HCT116 (cell line): ENCODE measurements around the gene KXD1. TPM values are rescaled to one million over a fixed set of nuclear protein-coding genes. Genes with fewer than 3 reads are reported as not detected.

Source experiments
- ATAC-seq: fragments of 200-7000 bp; cut with Tn5 transposase; 2 replicates; pipeline ENCODE4 v1.9.1; 2020; ENCODE audit warnings: mild to moderate bottlenecking, moderate library complexity
- BruUV-seq: library from RNA; stranded (reverse); fragments of 400-500 nt; replicated peaks from 2 replicates; lab custom pipeline; 2021; lab: Mats Ljungman, UMichigan
- CTCF ChIA-PET: fragments of 300-600 bp; sonication (Branson Sonifier 250); formaldehyde crosslinking; loops from one replicate; lab custom pipeline; 2021; ENCODE audit warnings: antibody characterized with exemption; lab: Charles Lee
- POLR2A ChIA-PET: fragments of 300-600, 350-600 bp; sonication (Branson Sonifier 250); formaldehyde crosslinking; loops from one replicate; lab custom pipeline; 2021; ENCODE audit warnings: antibody characterized with exemption; lab: Charles Lee
- RAD21 ChIA-PET, 2 experiments: fragments of 300-600 bp; sonication (Branson Sonifier 250); formaldehyde crosslinking; loops; one replicate each; lab custom pipeline; 2023; ENCODE audit warnings: low total read pairs in 2 of 2; ENCODE audit not compliant: uncharacterized antibody in 2 of 2, unreplicated experiment in 2 of 2, low non-redundant PET in 1 of 2; lab: Charles Lee
- DNase-seq: peaks from one replicate; pipeline ENCODE4 v3.0.0-alpha.2; 2010; ENCODE audit warnings: low read depth, low spot score
- H2AFZ ChIP-seq: fragments of 200-600 bp; shearing (Covaris generic), sonication (generic); 2 replicates; pipeline ENCODE4 v1.6.1; 2017; ENCODE audit warnings: low read depth, mixed run types, mixed read lengths, antibody characterized with exemption, low read length; ENCODE audit not compliant: poor library complexity, severe bottlenecking
- H3K27ac ChIP-seq: 2 replicates; pipeline ENCODE4 v1.5.1; 2012; ENCODE audit warnings: low read depth, low read length
- H3K27me3 ChIP-seq: fragments of 200-600 bp; sonication (generic); 2 replicates; pipeline ENCODE4 v1.6.1; 2016; ENCODE audit warnings: mixed run types, low read length, mixed read lengths; ENCODE audit not compliant: insufficient read depth
- H3K36me3 ChIP-seq, 2 experiments: fragments of 200-500 bp in 1 of 2; fragments of 200-600 bp in 1 of 2; sonication (Bioruptor generic) in 1 of 2; sonication (generic) in 1 of 2; 2 replicates each; pipeline versions ENCODE4 v1.5.1 to v1.6.1; 2014 to 2016; ENCODE audit warnings: low read length in 2 of 2, inconsistent platforms in 1 of 2, mixed read lengths in 1 of 2, mixed run types in 1 of 2; ENCODE audit not compliant: insufficient read depth in 2 of 2, control insufficient read depth in 1 of 2
- H3K4me1 ChIP-seq, 2 experiments: fragments of 200-600 bp in 1 of 2; sonication (generic) in 1 of 2; 2 replicates each; pipeline versions ENCODE4 v1.5.1 to v1.6.1; 2012 to 2017; ENCODE audit warnings: low read length in 2 of 2, inconsistent platforms in 1 of 2, mild to moderate bottlenecking in 1 of 2, mixed read lengths in 1 of 2, mixed run types in 1 of 2, moderate library complexity in 1 of 2; ENCODE audit not compliant: insufficient read depth in 2 of 2, control insufficient read depth in 1 of 2
- H3K4me2 ChIP-seq: fragments of 200-600 bp; sonication (generic); 2 replicates; pipeline ENCODE4 v1.6.1; 2017; ENCODE audit warnings: mixed run types, low read length, mixed read lengths
- H3K4me3 ChIP-seq, 2 experiments: fragments of 200-600 bp in 1 of 2; sonication (generic) in 1 of 2; replicated peaks in 1 of 2; 2 replicates each; pipeline ENCODE4 v1.5.1; 2011 to 2016; ENCODE audit warnings: low read length in 2 of 2, control low read depth in 1 of 2, low read depth in 1 of 2, mild to moderate bottlenecking in 1 of 2, mixed read lengths in 1 of 2, mixed run types in 1 of 2
- H3K79me2 ChIP-seq: fragments of 200-600 bp; sonication (generic); 2 replicates; pipeline ENCODE4 v1.6.1; 2017; ENCODE audit warnings: mild to moderate bottlenecking, mixed run types, low read length, moderate library complexity, mixed read lengths; ENCODE audit not compliant: insufficient read depth
- H3K9ac ChIP-seq: fragments of 200-600 bp; sonication (generic); 2 replicates; pipeline ENCODE4 v1.6.1; 2016; ENCODE audit warnings: low read length, mixed read lengths
- H3K9me2 ChIP-seq: fragments of 200-600 bp; sonication (generic), shearing (Covaris generic); 2 replicates; pipeline ENCODE4 v1.6.1; 2017; ENCODE audit warnings: mixed run types, mild to moderate bottlenecking, moderate library complexity; ENCODE audit not compliant: insufficient read depth
- H3K9me3 ChIP-seq, 2 experiments: fragments of 200-500 bp in 1 of 2; fragments of 200-600 bp in 1 of 2; sonication (Bioruptor generic) in 1 of 2; sonication (generic) in 1 of 2; 2 replicates each; pipeline ENCODE4 v1.6.1; 2014 to 2017; ENCODE audit warnings: low read length in 2 of 2, mixed read lengths in 2 of 2, inconsistent platforms in 1 of 2, low read depth in 1 of 2, mild to moderate bottlenecking in 1 of 2, mixed run types in 1 of 2, moderate library complexity in 1 of 2; ENCODE audit not compliant: control insufficient read depth in 1 of 2, insufficient read depth in 1 of 2
- H4K20me1 ChIP-seq: fragments of 200-600 bp; sonication (generic), shearing (Covaris generic); 2 replicates; pipeline ENCODE4 v1.6.1; 2017; ENCODE audit warnings: mixed run types, mild to moderate bottlenecking, moderate library complexity; ENCODE audit not compliant: insufficient read depth
- ATF3 ChIP-seq: IDR thresholded peaks from 2 replicates; pipeline ENCODE4 v1.6.1; 2012
- CBX3 ChIP-seq: IDR thresholded peaks from 2 replicates; pipeline ENCODE4 v1.6.1; 2012; ENCODE audit warnings: low read depth
- EZH2 ChIP-seq: fragments of 200-600 bp; sonication (generic); IDR thresholded peaks from 2 replicates; pipeline ENCODE4 v1.6.1; 2017; ENCODE audit warnings: antibody characterized with exemption, mixed run types
- MAX ChIP-seq: IDR thresholded peaks from 2 replicates; pipeline ENCODE4 v1.6.1; 2012
- RAD21 ChIP-seq: IDR thresholded peaks from 2 replicates; pipeline ENCODE4 v1.6.1; 2012; ENCODE audit warnings: low read depth, mild to moderate bottlenecking
- ZNF274 ChIP-seq: fragments of 200-500 bp; sonication (Bioruptor generic); IDR thresholded peaks from 2 replicates; pipeline ENCODE4 v1.6.1; 2014; ENCODE audit warnings: mild to moderate bottlenecking, low read depth, low read length, inconsistent platforms
- intact Hi-C: fragments of 100-400 bp; cut with micrococcal nuclease; formaldehyde crosslinking; loops from 2 replicates; pipeline ENCODE4 v1.10.0; 2022
- total RNA-seq: library from RNA; stranded (reverse); gene quantifications from one replicate; pipeline ENCODE4 v1.2.1, GENCODE V29; 2021; ENCODE audit not compliant: unreplicated experiment

Gene KXD1
- total RNA-seq, 1 experiment from 2014 or later, result 139 TPM

GRCh38 chr19:18576383-18576782 is 18.7 kb downstream of the KXD1 start:
- H3K27ac ChIP-seq, result no peak overlapping the region
- no peak overlapping the region for H3K9ac ChIP-seq
- no peak overlapping the region for H2AFZ ChIP-seq
- peaks cover 4 to 13% of the 10 kb centered on the region in 2 experiments; a peak in 3 of 4 replicates for H3K4me1 ChIP-seq
- H4K20me1 ChIP-seq, result peaks cover 17% of the 10 kb centered on the region; the same call in 1 of the 2 replicates
- H3K36me3 ChIP-seq, result peaks cover 26 to 54% of the 10 kb centered on the region in 2 experiments
- no TSS peak for BruUV-seq
- intact Hi-C loops, result no loop called here
- no peaks in the 10 kb centered on the region for H3K27me3 ChIP-seq
- H3K4me2 ChIP-seq, result no peak overlapping the region
- no peak for ATAC-seq
- no peak for TF ChIP-seq ZNF274
- TF ChIP-seq CBX3, result no peak
- TF ChIP-seq EZH2, result no peak
- TF ChIP-seq MAX, result no peak
- TF ChIP-seq, all 23 proteins: peak for 0
- Histone ChIP-seq H3K79me2 (peaks cover 39% of the 10 kb centered on the region), H3K9me3 (no peaks in the 10 kb centered on the region), H3K4me3 (no peak overlapping the region), H3K9me2 (no peaks in the 10 kb centered on the region)
- ChIA-PET POLR2A (no interaction called here), RAD21 (no interaction called here), CTCF (no interaction called here)
- DNase-seq, result no peak

GRCh38 chr19:18577365-18577914 is 19.8 kb downstream of the KXD1 start:
- ChIA-PET POLR2A (interaction anchor here (1.0 kb wide), 1 partner anchor 12 kb away, joined by 4 read pairs; no protein-coding TSS in a partner anchor), CTCF (interaction anchor here (0.8 kb wide), 1 partner anchor 12 kb away, joined by 3 read pairs; no protein-coding TSS in a partner anchor), RAD21 (no interaction called here)
- H3K27ac ChIP-seq, result no peak overlapping the region
- H3K79me2 ChIP-seq, result peaks cover 31% of the 10 kb centered on the region
- peaks cover 4 to 12% of the 10 kb centered on the region in 2 experiments; a peak in 3 of 4 replicates for H3K4me1 ChIP-seq
- H3K9me2 ChIP-seq, result no peaks in the 10 kb centered on the region
- DNase-seq (no peak), ATAC-seq (no peak)
- H3K4me2 ChIP-seq, result no peak overlapping the region
- BruUV-seq, result no TSS peak
- no peak overlapping the region for H3K4me3 ChIP-seq
- no peaks in the 10 kb centered on the region for H3K9me3 ChIP-seq
- H3K36me3 ChIP-seq, result peaks cover 26 to 53% of the 10 kb centered on the region in 2 experiments
- no peak for TF ChIP-seq RAD21
- TF ChIP-seq ATF3, result no peak
- TF ChIP-seq MAX, result no peak
- H4K20me1 ChIP-seq, result peaks cover 16% of the 10 kb centered on the region; the same call in 1 of the 2 replicates
- H2AFZ ChIP-seq, result no peak overlapping the region
- intact Hi-C loops, result no loop called here
- H3K27me3 ChIP-seq, result no peaks in the 10 kb centered on the region
- no peak overlapping the region for H3K9ac ChIP-seq
